ENCODE results near the gene SLC46A3.

- TF ChIP-seq EZH2 (IDR thresholded peaks at IDR 0.05; ENCODE audit: low read length, unreplicated experiment) (no peak), CTCF (conservative IDR thresholded peaks at IDR 0.05; ENCODE audit: low read depth, low read length) (no peak)
These were observed 671 bp upstream of the SLC46A3 start for GRCh38 chr13:28719227-28720055.

All from PC-3 (cell line).